Neural cell (in vitro differentiated cells): ENCODE measurements around the gene DNM3. TPM values are rescaled to one million over a fixed set of nuclear protein-coding genes. Genes with fewer than 3 reads are reported as not detected.

ENCODE experiments used
- H2AFZ ChIP-seq: fragments of 200-600, 300-800 bp; sonication (generic), shearing (Covaris generic); 2 replicates; pipeline ENCODE4 v1.6.0; 2014; ENCODE audit warnings: low read depth, mild to moderate bottlenecking, antibody characterized with exemption, low read length, moderate library complexity
- H3F3A ChIP-seq: fragments of 200-600 bp; shearing (Covaris generic); 2 replicates; pipeline ENCODE4 v1.6.1; 2016; ENCODE audit warnings: mild to moderate bottlenecking, moderate library complexity, mixed read lengths, antibody characterized with exemption, low read length; ENCODE audit not compliant: insufficient read depth, poor library complexity, severe bottlenecking
- H3K27ac ChIP-seq: fragments of 200-600, 300-800 bp; sonication (generic), shearing (Covaris generic); 2 replicates; pipeline ENCODE4 v1.5.1; 2014; ENCODE audit warnings: mild to moderate bottlenecking, low read length, moderate library complexity
- H3K27me3 ChIP-seq: fragments of 300-800, 200-600 bp; sonication (generic), shearing (Covaris generic); 2 replicates; pipeline ENCODE4 v1.6.0; 2014; ENCODE audit warnings: mild to moderate bottlenecking, low read depth, low read length, moderate library complexity; ENCODE audit not compliant: insufficient read depth
- H3K36me3 ChIP-seq: fragments of 300-800, 200-600 bp; sonication (generic), shearing (Covaris generic); 2 replicates; pipeline ENCODE4 v1.5.1; 2014; ENCODE audit warnings: mild to moderate bottlenecking, antibody characterized with exemption, low read length, moderate library complexity; ENCODE audit not compliant: insufficient read depth
- H3K4me2 ChIP-seq: fragments of 300-800, 200-600 bp; sonication (generic), shearing (Covaris generic); 2 replicates; pipeline ENCODE4 v1.6.0; 2014; ENCODE audit warnings: mild to moderate bottlenecking, low read length
- H3K4me3 ChIP-seq: fragments of 300-800, 200-600 bp; sonication (generic), shearing (Covaris generic); 2 replicates; pipeline ENCODE4 v1.5.1; 2014; ENCODE audit warnings: mild to moderate bottlenecking, low read length, moderate library complexity
- H3K79me2 ChIP-seq: fragments of 200-600 bp; shearing (Covaris generic); replicated peaks from 2 replicates; pipeline ENCODE4 v1.6.0; 2014; ENCODE audit warnings: mild to moderate bottlenecking, low read length, moderate library complexity; ENCODE audit not compliant: insufficient read depth
- H3K9ac ChIP-seq: fragments of 300-800, 200-600 bp; sonication (generic), shearing (Covaris generic); 2 replicates; pipeline ENCODE4 v1.6.1; 2016; ENCODE audit warnings: mild to moderate bottlenecking, low read length, mixed read lengths
- H3K9me2 ChIP-seq: fragments of 200-600 bp; shearing (Covaris generic); 2 replicates; pipeline ENCODE4 v1.6.1; 2016; ENCODE audit warnings: mild to moderate bottlenecking, low read length, mixed read lengths; ENCODE audit not compliant: insufficient read depth
- H3K9me3 ChIP-seq: fragments of 200-600, 300-800 bp; sonication (generic), shearing (Covaris generic); 2 replicates; pipeline ENCODE4 v1.6.1; 2016; ENCODE audit warnings: mild to moderate bottlenecking, mixed run types, low read length, moderate library complexity, mixed read lengths
- H4K20me1 ChIP-seq: fragments of 200-600 bp; shearing (Covaris generic); 2 replicates; pipeline ENCODE4 v1.6.1; 2016; ENCODE audit warnings: mild to moderate bottlenecking, mixed run types; ENCODE audit not compliant: insufficient read depth
- CTCF ChIP-seq: fragments of 450-650 bp; IDR thresholded peaks from 2 replicates; pipeline ENCODE4 v1.5.1; 2014; ENCODE audit warnings: antibody characterized with exemption, mild to moderate bottlenecking, moderate library complexity; ENCODE audit not compliant: poor library complexity, severe bottlenecking
- EZH2 ChIP-seq: fragments of 200-600, 300-800 bp; shearing (Covaris generic), sonication (generic); IDR thresholded peaks from 2 replicates; pipeline ENCODE4 v1.6.1; 2014; ENCODE audit warnings: antibody characterized with exemption, low read length, borderline replicate concordance, mild to moderate bottlenecking; ENCODE audit not compliant: insufficient read depth, poor library complexity, severe bottlenecking
- MXI1 ChIP-seq: fragments of 450-650 bp; conservative IDR thresholded peaks from 2 replicates; pipeline ENCODE4 v1.6.1; 2014; ENCODE audit warnings: antibody characterized with exemption, mild to moderate bottlenecking; ENCODE audit not compliant: poor library complexity, severe bottlenecking
- POLR2AphosphoS5 ChIP-seq: IDR thresholded peaks from 2 replicates; pipeline ENCODE4 v1.6.1; 2012
- RAD21 ChIP-seq: fragments of 450-650 bp; conservative IDR thresholded peaks from 2 replicates; pipeline ENCODE4 v1.6.1; 2014; ENCODE audit warnings: antibody characterized with exemption, mild to moderate bottlenecking, moderate library complexity
- REST ChIP-seq: IDR thresholded peaks from 2 replicates; pipeline ENCODE4 v1.6.1; 2012; ENCODE audit warnings: borderline replicate concordance
- SMC3 ChIP-seq: fragments of 450-650 bp; conservative IDR thresholded peaks from 2 replicates; pipeline ENCODE4 v1.6.1; 2014; ENCODE audit warnings: antibody characterized with exemption, mild to moderate bottlenecking, moderate library complexity; ENCODE audit not compliant: poor library complexity
- TAF1 ChIP-seq: IDR thresholded peaks from 2 replicates; pipeline ENCODE4 v1.6.1; 2012; ENCODE audit warnings: low read depth
- polyA plus RNA-seq: library from polyadenylated mRNA; depleted of rRNA; stranded (reverse); fragments of >200 nt; gene quantifications from 2 replicates; pipeline ENCODE4 v1.2.3, GENCODE V29; 2014

DNM3 gene
- polyA plus RNA-seq, 1 donor from 2014 or later, result 37.1 TPM

GRCh38 chr1:172398970-172399755, 557.9 kb downstream of the DNM3 start:
- Histone ChIP-seq H3K9me2 (no peaks in the 10 kb centered on the region), H3K9ac (no peak overlapping the region), H3K27me3 (no peaks in the 10 kb centered on the region), H3K36me3 (no peaks in the 10 kb centered on the region), H3K4me2 (no peak overlapping the region), H3F3A (no peaks in the 10 kb centered on the region), H3K79me2 (no peaks in the 10 kb centered on the region), H2AFZ (no peak overlapping the region), H3K4me3 (no peak overlapping the region), H4K20me1 (no peaks in the 10 kb centered on the region), H3K27ac (no peak overlapping the region), H3K9me3 (no peaks in the 10 kb centered on the region)
- TF ChIP-seq RAD21 (peak; percentile 52), MXI1 (no peak), SMC3 (peak; percentile 53), CTCF (peak; percentile 59)

- no peaks in the 10 kb centered on the region for H3K9me2 ChIP-seq
- no peaks in the 10 kb centered on the region for H3K79me2 ChIP-seq
- TF ChIP-seq SMC3 (no peak), EZH2 (no peak), CTCF (peak; percentile 6), RAD21 (no peak), MXI1 (no peak), TAF1 (no peak)
- H4K20me1 ChIP-seq, result no peaks in the 10 kb centered on the region
- H3K9ac ChIP-seq, result no peak overlapping the region
- H3K4me3 ChIP-seq, result no peak overlapping the region
- no peak overlapping the region for H3K27ac ChIP-seq
- no peak overlapping the region for H3K4me2 ChIP-seq
- H3K9me3 ChIP-seq, result no peaks in the 10 kb centered on the region
- H3K27me3 ChIP-seq, result no peaks in the 10 kb centered on the region
- H2AFZ ChIP-seq, result no peak overlapping the region
- H3K36me3 ChIP-seq, result no peaks in the 10 kb centered on the region
- H3F3A ChIP-seq, result no peaks in the 10 kb centered on the region
These were observed 558.7 kb downstream of the DNM3 start for GRCh38 chr1:172399756-172400721.

GRCh38 chr1:172400722-172401105, 559.4 kb downstream of the DNM3 start:
- no peak overlapping the region for H3K9ac ChIP-seq
- no peak overlapping the region for H3K27ac ChIP-seq
- no peak overlapping the region for H2AFZ ChIP-seq
- TF ChIP-seq POLR2AphosphoS5 (no peak), REST (no peak), CTCF (no peak), SMC3 (no peak), EZH2 (no peak), TAF1 (no peak), RAD21 (no peak), MXI1 (no peak)

More at GRCh38 chr1:172400722-172401105, 559.4 kb downstream of the DNM3 start:
- Histone ChIP-seq H3K4me2 (no peak overlapping the region), H3K27me3 (no peaks in the 10 kb centered on the region), H3K36me3 (no peaks in the 10 kb centered on the region), H3K4me3 (no peak overlapping the region), H3K9me2 (no peaks in the 10 kb centered on the region), H3F3A (no peaks in the 10 kb centered on the region), H3K79me2 (no peaks in the 10 kb centered on the region), H3K9me3 (no peaks in the 10 kb centered on the region), H4K20me1 (no peaks in the 10 kb centered on the region)
